Activated CD4-positive, alpha-beta T cell treated with anti-CD3 and anti-CD28 coated beads, Interleukin-2, amount 10 ng/mL, durations not matched to agents 24 days and 14 days (primary cell): Measurements from ENCODE around the gene TMEM18. TPM values are rescaled to one million over a fixed set of nuclear protein-coding genes. Genes with fewer than 3 reads are reported as not detected.
A peak's percentile ranks its signal among the peaks of the same experiment; 100 is the strongest.

Source experiments
- DNase-seq: peaks from one replicate; pipeline ENCODE4 v3.0.0; 2022
- H3K27ac Mint-ChIP-seq: one replicate; pipeline ENCODE4 v1.8.0; 2022; ENCODE audit warnings: mild to moderate bottlenecking, mixed read lengths
- H3K27me3 Mint-ChIP-seq: one replicate; pipeline ENCODE4 v1.8.0; 2022; ENCODE audit warnings: mixed read lengths
- H3K36me3 Mint-ChIP-seq: one replicate; pipeline ENCODE4 v1.8.0; 2022; ENCODE audit warnings: low read depth, mild to moderate bottlenecking, mixed read lengths
- H3K4me1 Mint-ChIP-seq: one replicate; pipeline ENCODE4 v1.8.0; 2021; ENCODE audit warnings: mixed read lengths
- H3K4me3 Mint-ChIP-seq: one replicate; pipeline ENCODE4 v1.8.0; 2022; ENCODE audit warnings: mild to moderate bottlenecking, moderate library complexity, mixed read lengths
- H3K9me3 Mint-ChIP-seq: one replicate; pipeline ENCODE4 v1.8.0; 2021; ENCODE audit warnings: mixed read lengths
- intact Hi-C: fragments of 100-400 bp; cut with micrococcal nuclease; formaldehyde crosslinking; loops from one replicate; pipeline ENCODE4 v1.15.1; 2023
- total RNA-seq: library from RNA; stranded (reverse); gene quantifications from 2 replicates; pipeline ENCODE4 v1.2.3, GENCODE V29; 2022

TMEM18 gene
- 21.5 and 25.1 TPM in 2 replicates for total RNA-seq

DNA sequence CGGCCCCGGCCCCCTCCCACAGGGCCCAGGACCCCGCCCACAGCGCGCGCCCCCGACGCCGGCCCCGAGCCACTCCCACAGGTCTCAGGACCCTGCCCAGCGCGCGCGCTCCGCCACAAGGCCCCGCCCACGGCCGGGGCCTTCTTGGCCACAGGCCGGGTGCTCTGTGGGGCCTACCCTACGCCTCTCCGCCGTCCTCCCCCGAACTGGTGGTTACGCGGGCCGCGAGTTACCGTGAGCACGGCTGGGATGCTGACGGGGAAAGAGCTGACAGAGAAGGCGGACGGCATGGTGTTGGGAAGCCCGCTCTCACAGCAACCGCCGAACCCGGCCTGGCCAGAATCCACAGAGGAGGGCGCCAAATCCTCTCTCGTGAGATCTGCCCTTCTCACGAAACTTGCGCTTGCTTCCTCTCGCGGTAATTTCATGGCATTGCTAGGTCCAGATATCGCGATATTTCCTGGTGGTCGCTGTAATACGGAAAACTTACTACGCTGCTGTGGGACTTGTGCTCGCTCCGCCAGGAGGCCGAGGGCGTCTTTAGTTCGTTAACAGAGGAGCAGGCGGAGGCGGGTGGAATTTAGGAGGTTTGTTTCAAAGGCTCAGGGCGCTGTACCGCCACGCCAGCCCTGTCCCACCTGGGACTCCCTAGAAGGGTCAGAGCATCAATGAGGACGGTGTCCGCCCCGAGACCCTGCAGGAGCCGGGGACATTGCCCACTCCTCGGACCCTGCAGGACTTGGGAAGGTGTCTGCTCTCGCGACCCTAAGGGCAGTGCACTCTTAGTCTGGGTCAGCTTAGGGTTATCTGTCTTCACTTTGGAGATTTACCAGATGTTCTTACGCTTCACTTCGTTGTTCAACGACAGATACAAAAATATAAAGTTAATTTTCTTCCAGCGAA, at the start of gene TMEM18:
Gene TMEM18, minus strand, starts transcription at position 351 of the 903 bp plus-strand sequence. Its CDS starts 61 bp downstream, at position 290.
- Mint-ChIP-seq H3K4me1 (peaks cover 36% of the 10 kb centered on the region), H3K9me3 (no peaks in the 10 kb centered on the region), H3K4me3 (peak within 1 kb of the TSS; percentile 98), H3K36me3 (peaks cover 17% of the 10 kb centered on the region), H3K27ac (peak within 1 kb of the TSS; percentile 99), H3K27me3 (no peaks in the 10 kb centered on the region)
- DNase-seq, result peak; percentile 99
- intact Hi-C loops, result no loop called here

DNA sequence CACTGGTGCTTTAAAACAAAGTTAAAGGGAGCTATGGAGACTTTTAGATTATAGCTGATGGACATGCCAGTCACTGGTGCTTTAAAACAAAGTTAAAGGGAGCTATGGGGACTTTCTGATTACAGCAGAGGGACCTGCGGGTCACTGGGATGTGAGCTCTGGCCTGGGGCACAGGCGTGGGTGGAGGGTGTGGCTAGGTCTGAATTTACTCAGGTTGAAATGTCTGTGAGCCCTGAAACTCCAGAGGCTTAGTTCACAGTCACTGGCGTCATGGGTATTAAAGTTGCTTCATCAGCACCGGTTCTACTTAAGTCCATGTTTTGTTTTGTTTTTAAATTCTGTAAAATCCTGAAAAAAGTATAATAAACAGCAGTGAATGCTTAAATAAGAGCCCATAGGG, 49.0 kb upstream of the TMEM18 start:
- Mint-ChIP-seq H3K4me3 (no peak overlapping the region), H3K9me3 (no peaks in the 10 kb centered on the region), H3K36me3 (no peaks in the 10 kb centered on the region), H3K27me3 (peaks cover 13% of the 10 kb centered on the region), H3K27ac (no peak overlapping the region), H3K4me1 (no peaks in the 10 kb centered on the region)
- intact Hi-C loops, result no loop called here
- no peak for DNase-seq

DNA sequence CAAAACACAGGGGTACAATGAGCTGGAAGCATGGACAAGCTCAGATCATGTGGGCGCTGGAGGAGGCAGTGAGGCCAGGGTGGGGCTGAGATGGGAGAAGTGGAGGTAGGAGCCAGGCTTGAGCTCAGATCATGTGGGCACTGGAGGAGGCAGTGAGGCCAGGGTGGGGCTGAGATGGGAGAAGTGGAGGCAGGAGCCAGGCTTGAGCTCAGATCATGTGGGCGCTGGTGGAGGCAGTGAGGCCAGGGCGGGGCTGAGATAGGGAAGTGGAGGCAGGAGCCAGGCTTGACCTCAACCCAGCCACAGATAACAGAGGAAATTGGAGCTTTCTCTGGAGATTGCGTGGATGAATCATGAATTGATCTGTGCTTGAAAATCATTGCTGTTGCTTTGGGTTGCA, 48.3 kb upstream of the TMEM18 start:
- Mint-ChIP-seq H3K4me1 (no peaks in the 10 kb centered on the region), H3K27ac (no peak overlapping the region), H3K9me3 (no peaks in the 10 kb centered on the region), H3K36me3 (no peaks in the 10 kb centered on the region), H3K4me3 (no peak overlapping the region), H3K27me3 (peaks cover 13% of the 10 kb centered on the region)
- intact Hi-C loops, result no loop called here
- DNase-seq, result no peak

DNA sequence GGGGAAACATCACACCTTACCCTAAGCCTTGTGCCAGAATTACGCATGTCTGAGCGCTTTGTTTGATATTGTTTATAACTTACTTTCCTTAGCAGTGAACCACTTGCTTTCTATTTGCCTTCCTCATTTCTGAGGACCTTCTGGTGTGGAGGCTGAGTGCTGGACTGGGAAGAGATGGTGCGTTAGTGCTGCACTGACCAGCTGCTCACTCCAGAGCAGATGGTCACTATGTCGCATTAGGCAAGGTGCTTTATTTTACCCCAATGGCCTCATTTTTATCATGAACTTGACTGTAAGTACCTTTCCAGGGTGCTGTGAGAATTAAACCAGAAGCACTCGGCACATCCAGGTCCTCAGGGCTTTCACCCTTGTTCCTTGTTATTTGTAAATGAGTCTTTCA, 46.6 kb upstream of the TMEM18 start:
- Mint-ChIP-seq H3K36me3 (no peaks in the 10 kb centered on the region), H3K4me1 (no peaks in the 10 kb centered on the region), H3K4me3 (no peak overlapping the region), H3K9me3 (no peaks in the 10 kb centered on the region), H3K27me3 (peaks cover 13% of the 10 kb centered on the region), H3K27ac (no peak overlapping the region)
- DNase-seq, result no peak
- intact Hi-C loops, result no loop called here

DNA sequence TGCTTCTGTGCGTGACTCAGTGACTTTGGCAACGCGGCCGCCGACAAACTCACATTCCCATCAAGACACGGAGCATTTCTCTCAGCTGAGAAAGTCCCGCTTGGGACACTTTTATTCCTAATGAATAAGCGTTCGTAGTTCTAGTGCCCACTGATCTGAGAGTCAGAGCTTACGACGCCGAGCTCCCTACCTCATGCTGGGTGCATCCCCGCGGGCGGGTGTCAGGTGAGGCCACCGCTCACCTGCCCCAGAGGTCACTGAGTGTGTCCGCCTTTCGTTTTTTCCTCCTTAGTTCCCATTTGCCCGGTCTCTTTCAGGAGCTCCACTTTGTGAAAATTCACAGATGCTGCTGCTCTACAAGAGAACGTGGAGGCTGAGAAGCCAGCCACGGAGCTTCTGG, 43.6 kb upstream of the TMEM18 start:
- Mint-ChIP-seq H3K9me3 (no peaks in the 10 kb centered on the region), H3K36me3 (no peaks in the 10 kb centered on the region), H3K27me3 (peaks cover 13% of the 10 kb centered on the region), H3K27ac (no peak overlapping the region), H3K4me1 (no peaks in the 10 kb centered on the region), H3K4me3 (no peak overlapping the region)
- intact Hi-C loops, result no loop called here
- no peak for DNase-seq

DNA sequence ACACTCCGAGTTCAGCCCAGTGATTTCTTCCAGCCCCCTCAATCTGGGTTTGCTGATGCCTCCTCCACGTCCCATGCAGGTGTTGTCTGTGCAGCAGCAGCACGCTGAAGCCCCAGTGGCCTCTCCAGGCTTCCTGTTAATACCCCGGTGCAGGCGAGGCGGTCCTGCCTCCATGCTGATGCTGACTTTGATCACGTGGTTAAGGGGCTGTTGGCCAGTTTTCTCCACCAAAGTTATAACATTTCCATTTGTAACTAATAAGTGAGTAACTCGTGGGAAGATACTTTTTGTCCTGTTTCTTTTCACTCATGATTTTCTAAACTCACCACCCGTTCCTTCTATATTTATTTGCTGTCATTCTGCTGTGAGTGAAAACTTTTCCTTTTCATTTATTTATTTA, 42.5 kb upstream of the TMEM18 start:
- peaks cover 11% of the 10 kb centered on the region for H3K27me3 Mint-ChIP-seq
- H3K4me3 Mint-ChIP-seq, result no peak overlapping the region
- peak; percentile 30 for DNase-seq
- intact Hi-C loops, result no loop called here
- H3K27ac Mint-ChIP-seq, result no peak overlapping the region
- H3K4me1 Mint-ChIP-seq, result no peaks in the 10 kb centered on the region
- H3K36me3 Mint-ChIP-seq, result no peaks in the 10 kb centered on the region
- no peaks in the 10 kb centered on the region for H3K9me3 Mint-ChIP-seq

DNA sequence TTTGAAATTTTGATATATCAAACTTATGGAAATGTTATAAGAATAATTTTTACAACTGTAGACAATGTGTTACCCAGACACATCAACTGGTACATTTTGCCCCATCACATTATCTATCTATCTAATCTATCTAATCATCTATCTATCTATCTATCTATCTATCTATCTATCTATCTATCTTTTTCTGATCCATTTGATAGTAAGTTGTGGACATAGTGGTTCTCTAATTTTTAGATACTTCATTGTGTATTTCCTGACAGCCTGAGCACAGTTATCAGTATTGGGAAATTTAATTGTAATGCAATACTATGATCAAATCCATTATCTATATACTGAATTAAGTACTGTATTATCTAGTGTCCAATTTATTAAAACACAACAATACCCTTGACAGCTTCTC, 42.0 kb upstream of the TMEM18 start:
- H3K27ac Mint-ChIP-seq, result no peak overlapping the region
- intact Hi-C loops, result no loop called here
- no peaks in the 10 kb centered on the region for H3K9me3 Mint-ChIP-seq
- no peak for DNase-seq
- no peak overlapping the region for H3K4me3 Mint-ChIP-seq
- H3K4me1 Mint-ChIP-seq, result no peaks in the 10 kb centered on the region
- no peaks in the 10 kb centered on the region for H3K36me3 Mint-ChIP-seq
- H3K27me3 Mint-ChIP-seq, result peaks cover 7% of the 10 kb centered on the region

DNA sequence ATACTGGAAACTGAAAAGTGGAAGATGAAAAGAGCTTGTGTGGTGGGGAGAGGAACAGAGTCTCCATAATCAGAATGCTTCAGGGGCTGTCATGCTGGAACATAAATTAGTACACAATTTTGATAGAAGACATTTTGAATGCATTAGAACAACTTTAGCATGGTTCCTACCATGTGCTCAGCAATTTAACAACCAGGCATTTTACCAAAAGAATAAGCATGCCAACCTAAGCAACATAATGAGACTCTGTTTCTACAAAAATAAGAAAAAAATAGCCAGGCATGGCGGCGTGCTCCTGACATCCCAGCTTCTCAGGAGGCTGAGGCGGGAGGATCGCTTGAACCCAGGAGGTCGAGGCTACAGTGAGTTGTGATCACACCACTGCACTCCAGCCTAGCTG, 40.5 kb upstream of the TMEM18 start:
- H3K4me3 Mint-ChIP-seq, result no peak overlapping the region
- intact Hi-C loops, result no loop called here
- H3K4me1 Mint-ChIP-seq, result no peaks in the 10 kb centered on the region
- no peak for DNase-seq
- H3K27ac Mint-ChIP-seq, result no peak overlapping the region
- H3K27me3 Mint-ChIP-seq, result peaks cover 5% of the 10 kb centered on the region
- no peaks in the 10 kb centered on the region for H3K36me3 Mint-ChIP-seq
- no peaks in the 10 kb centered on the region for H3K9me3 Mint-ChIP-seq

DNA sequence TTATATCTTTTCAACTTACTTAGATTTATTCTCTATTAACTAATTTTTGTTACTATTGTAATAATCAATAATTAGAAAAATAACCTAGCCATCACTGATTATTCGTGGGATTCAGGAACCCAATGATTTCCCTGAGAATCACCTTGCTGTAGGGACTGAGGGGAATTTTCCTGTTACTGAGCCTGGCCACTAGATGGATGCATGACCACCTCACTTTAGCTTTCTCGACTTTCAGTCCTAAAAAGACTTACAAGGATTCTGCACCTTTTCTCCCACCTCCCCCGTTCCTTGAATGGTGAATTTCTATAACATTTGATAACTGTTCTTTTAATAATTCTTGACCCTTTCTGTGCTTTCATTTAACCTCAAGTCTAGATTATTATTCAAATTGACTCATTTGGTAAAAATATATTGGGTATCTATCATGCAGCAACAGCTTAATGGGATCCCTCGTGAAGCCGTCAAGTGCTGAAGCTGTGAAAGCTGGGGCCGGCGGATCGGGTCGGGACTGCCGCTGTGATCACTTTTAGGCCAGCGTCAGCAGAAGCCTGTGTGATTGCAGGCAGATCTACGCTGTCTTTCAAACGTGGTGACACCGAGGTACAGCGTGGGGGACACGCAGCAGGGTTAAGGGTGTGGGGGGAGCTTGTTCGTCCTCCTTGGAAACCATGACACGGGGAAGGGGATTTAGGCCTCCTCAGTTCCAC, 38.8 kb upstream of the TMEM18 start:
- Mint-ChIP-seq H3K4me1 (no peaks in the 10 kb centered on the region), H3K9me3 (no peaks in the 10 kb centered on the region), H3K27ac (no peak overlapping the region), H3K4me3 (no peak overlapping the region), H3K36me3 (no peaks in the 10 kb centered on the region), H3K27me3 (peaks cover 12% of the 10 kb centered on the region)
- DNase-seq, result peak; percentile 49
- intact Hi-C loops, result no loop called here

DNA sequence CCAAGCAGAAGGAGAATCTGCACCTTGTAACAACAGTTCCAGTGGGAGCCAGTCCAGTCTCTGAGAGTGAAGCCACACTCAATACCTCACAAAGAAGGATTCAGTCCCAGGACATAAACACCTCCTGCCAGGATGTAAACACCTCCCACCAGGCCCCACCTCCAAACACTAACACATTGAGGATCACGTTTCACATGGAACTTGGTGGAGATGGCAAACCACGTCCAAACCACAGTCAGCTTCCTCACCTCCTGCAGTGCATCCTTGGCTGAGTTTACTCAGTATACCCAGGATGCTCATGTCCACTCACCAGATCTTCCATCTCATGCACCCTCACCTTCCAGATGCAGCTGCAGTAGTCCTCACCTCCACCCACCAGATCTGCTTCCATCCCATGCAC, 37.8 kb upstream of the TMEM18 start:
- intact Hi-C loops, result no loop called here
- no peaks in the 10 kb centered on the region for H3K36me3 Mint-ChIP-seq

DNA sequence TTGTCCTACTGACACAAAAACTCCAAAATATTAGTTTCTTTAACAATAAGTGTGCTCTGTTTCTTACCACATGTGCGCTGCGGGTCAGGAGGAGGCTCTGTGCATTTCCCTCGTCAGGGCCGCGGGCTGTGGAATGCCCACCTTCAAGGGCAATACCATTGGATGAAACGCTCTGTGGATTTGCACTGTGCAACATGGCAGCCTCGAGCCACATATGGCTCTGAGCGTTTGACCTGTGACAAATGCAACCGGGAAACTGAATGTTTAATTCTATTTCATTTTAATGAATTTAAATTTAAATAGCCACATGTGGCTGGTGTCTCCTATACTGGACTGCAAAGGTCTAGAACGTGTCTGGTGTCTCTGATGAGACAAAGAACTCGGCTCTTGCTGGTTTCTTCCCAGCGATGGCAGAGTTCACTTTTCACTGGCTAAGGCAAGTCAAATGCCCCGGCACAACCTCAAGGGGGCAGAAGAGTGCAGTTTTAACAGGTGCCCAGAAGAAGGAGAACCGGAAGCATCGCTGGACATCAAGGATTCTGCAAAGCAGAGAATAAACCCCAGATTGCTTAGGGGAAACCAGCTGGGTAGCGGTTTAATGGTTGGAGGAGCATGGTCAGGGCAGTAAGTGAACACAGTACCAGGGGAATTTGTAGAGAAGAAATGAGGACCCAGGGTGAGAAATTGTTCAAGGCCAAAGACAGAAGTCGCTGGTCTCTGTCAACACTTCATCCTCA, 37.0 kb upstream of the TMEM18 start:
- H3K9me3 Mint-ChIP-seq, result no peaks in the 10 kb centered on the region
- H3K36me3 Mint-ChIP-seq, result no peaks in the 10 kb centered on the region
- no peak overlapping the region for H3K27ac Mint-ChIP-seq
- DNase-seq, result peak; percentile 80
- no peak overlapping the region for H3K4me3 Mint-ChIP-seq
- intact Hi-C loops, result loop anchor here (1.0 kb wide), 1 partner anchor 836 kb away; no protein-coding TSS in a partner anchor
- no peaks in the 10 kb centered on the region for H3K4me1 Mint-ChIP-seq
- peaks cover 15% of the 10 kb centered on the region for H3K27me3 Mint-ChIP-seq

More for the DNA sequence above, 37.8 kb upstream of the TMEM18 start:
- H3K4me1 Mint-ChIP-seq, result no peaks in the 10 kb centered on the region
- H3K27ac Mint-ChIP-seq, result no peak overlapping the region
- peaks cover 12% of the 10 kb centered on the region for H3K27me3 Mint-ChIP-seq
- no peak overlapping the region for H3K4me3 Mint-ChIP-seq
- no peaks in the 10 kb centered on the region for H3K9me3 Mint-ChIP-seq
- no peak for DNase-seq

DNA sequence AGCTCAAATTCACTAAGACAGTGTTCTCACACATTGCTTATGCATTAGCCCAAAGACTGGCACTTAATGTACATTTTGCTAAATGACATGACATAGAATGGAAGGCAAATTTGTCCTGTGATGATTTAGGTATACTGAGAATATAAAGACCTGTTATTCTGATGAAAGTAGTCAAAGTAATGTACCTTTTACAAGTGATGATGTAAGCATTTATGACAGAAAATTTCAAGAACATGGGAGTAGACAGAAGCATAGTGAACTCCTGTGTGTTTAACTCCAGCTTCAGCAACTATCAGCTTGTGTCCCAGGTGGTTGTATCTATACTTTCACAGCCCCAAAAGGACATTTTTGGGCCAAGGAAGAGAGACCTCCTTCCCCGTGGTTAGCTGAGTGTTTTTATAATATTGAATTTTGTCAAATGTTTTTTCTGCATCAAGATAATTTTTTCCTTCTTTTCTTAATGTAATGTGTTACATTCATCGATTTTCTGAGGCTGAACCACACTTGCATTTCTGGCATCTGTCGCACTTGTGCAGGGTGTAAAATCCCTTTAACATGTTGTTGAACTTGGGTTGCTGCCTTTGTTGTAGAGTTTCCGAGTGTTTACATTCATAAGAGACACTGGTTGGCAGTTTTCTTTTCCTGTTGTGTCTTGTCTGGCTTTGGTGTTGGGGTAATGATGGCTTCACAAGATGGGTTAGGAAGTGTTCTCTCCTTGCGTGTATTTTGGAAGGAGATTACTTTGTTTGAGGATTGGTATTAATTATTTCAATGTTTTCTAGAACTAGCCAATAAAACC, 33.9 kb upstream of the TMEM18 start:
- H3K9me3 Mint-ChIP-seq, result no peaks in the 10 kb centered on the region
- no peak overlapping the region for H3K27ac Mint-ChIP-seq
- H3K27me3 Mint-ChIP-seq, result peaks cover 22% of the 10 kb centered on the region
- intact Hi-C loops, result no loop called here
- H3K4me1 Mint-ChIP-seq, result peaks cover 4% of the 10 kb centered on the region
- DNase-seq, result no peak
- H3K36me3 Mint-ChIP-seq, result no peaks in the 10 kb centered on the region
- no peak overlapping the region for H3K4me3 Mint-ChIP-seq

DNA sequence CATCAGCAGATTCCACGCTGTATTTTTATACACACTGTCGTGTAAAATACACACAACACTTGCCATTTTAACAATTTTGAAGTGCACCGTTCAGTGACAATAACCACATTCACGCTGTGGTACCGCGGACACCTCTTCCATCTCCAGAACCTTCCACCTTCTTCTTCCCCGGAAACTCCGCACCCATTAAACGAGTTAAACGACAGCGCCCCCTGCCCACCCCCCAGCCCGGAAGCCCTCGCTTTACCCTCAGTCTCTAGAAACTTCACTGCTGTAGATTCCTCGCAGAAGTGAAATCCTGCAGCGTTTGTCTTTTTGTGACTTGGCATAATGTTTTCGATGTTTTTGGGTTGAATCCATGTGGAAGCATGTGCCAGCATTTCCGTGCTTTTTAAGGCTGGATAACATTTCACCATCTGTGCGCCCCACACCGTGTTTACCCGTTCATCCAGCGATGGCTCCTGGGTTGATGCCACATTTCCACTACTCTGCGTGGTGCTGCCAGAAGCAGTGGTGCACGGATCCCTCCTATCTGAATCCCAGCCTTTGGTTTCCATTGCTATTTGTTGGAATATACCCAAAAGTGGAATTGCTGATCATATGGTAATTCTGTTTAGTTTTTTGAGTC, 32.0 kb upstream of the TMEM18 start:
- Mint-ChIP-seq H3K36me3 (no peaks in the 10 kb centered on the region), H3K27me3 (peaks cover 17% of the 10 kb centered on the region), H3K27ac (no peak overlapping the region), H3K4me3 (no peak overlapping the region), H3K9me3 (no peaks in the 10 kb centered on the region), H3K4me1 (peaks cover 4% of the 10 kb centered on the region)
- DNase-seq, result no peak
- intact Hi-C loops, result no loop called here
